HL-60 (cell line): ENCODE measurements around the gene FAM120A.

ENCODE experiments used
- DNase-seq, 2 experiments: peaks; one replicate each; pipeline ENCODE4 v3.0.0-alpha.2; 2010 to 2020; ENCODE audit warnings: low read depth in 1 of 2, low spot score in 1 of 2
- H3K27ac ChIP-seq: fragments of 250-450 bp; sonication (Bioruptor Pico); replicated peaks from 2 replicates; pipeline ENCODE4 v1.5.1; 2020; ENCODE audit warnings: mild to moderate bottlenecking, moderate library complexity
- H3K27me3 ChIP-seq: fragments of 250-450 bp; sonication (Bioruptor Pico); 2 replicates; pipeline ENCODE4 v1.5.1; 2021; ENCODE audit warnings: mild to moderate bottlenecking, moderate library complexity; ENCODE audit not compliant: insufficient read depth, poor library complexity, severe bottlenecking
- H3K4me3 ChIP-seq: replicated peaks from 2 replicates; pipeline ENCODE4 v1.5.1; 2011; ENCODE audit warnings: mild to moderate bottlenecking, control low read depth, low read length; ENCODE audit not compliant: insufficient read depth
- CTCF ChIP-seq: IDR thresholded peaks from one replicate; pipeline ENCODE4 v1.5.1; 2011; ENCODE audit warnings: low read length, control low read depth, inconsistent platforms; ENCODE audit not compliant: insufficient read depth
- GABPA ChIP-seq: IDR thresholded peaks from 2 replicates; pipeline ENCODE4 v1.6.1; 2012; ENCODE audit warnings: low read depth
- POLR2AphosphoS5 ChIP-seq: IDR thresholded peaks from 2 replicates; pipeline ENCODE4 v1.6.1; 2012; ENCODE audit warnings: low read depth
- REST ChIP-seq: IDR thresholded peaks from 2 replicates; pipeline ENCODE4 v1.6.1; 2012; ENCODE audit warnings: low read depth; ENCODE audit not compliant: insufficient replicate concordance
- SPI1 ChIP-seq: IDR thresholded peaks from 2 replicates; pipeline ENCODE4 v1.6.1; 2012; ENCODE audit warnings: low read depth, mild to moderate bottlenecking, borderline replicate concordance

Gene FAM120A

GRCh38 chr9:93432964-93433363 is 18.5 kb upstream of the FAM120A start:
- no peak for DNase-seq
- TF ChIP-seq REST = no peak
- no peak for TF ChIP-seq POLR2AphosphoS5
- peak; percentile 38; the same call in 1 of the 2 replicates for TF ChIP-seq SPI1
- Histone ChIP-seq H3K27ac (no peak overlapping the region), H3K4me3 (no peak overlapping the region), H3K27me3 (no peaks in the 10 kb centered on the region)

- Histone ChIP-seq H3K27me3 (no peaks in the 10 kb centered on the region), H3K4me3 (no peak overlapping the region), H3K27ac (no peak overlapping the region)
- no peak for DNase-seq
- TF ChIP-seq POLR2AphosphoS5 (no peak), GABPA (no peak), CTCF (no peak), SPI1 (no peak), REST (no peak)
These were observed 17.4 kb upstream of the FAM120A start for GRCh38 chr9:93434056-93434455.

GRCh38 chr9:93435386-93435785 is 16.1 kb upstream of the FAM120A start:
- TF ChIP-seq REST (no peak), SPI1 (no peak), GABPA (no peak), CTCF (no peak), POLR2AphosphoS5 (no peak)
- no peak overlapping the region for H3K4me3 ChIP-seq
- H3K27me3 ChIP-seq = no peaks in the 10 kb centered on the region
- DNase-seq = no peak
- no peak overlapping the region for H3K27ac ChIP-seq
